Measurements from ENCODE around the gene DLGAP1. TPM values are rescaled to one million over a fixed set of nuclear protein-coding genes. Genes with fewer than 3 reads are reported as not detected.
A peak's percentile ranks its signal among the peaks of the same experiment; 100 is the strongest.

Gene DLGAP1
- total and polyA plus RNA-seq, 4 donors: 0.06 to 1.2 (median 0.17) TPM; not detected in 1

GRCh38 chr18:3919396-3920061 is 535.6 kb downstream of the DLGAP1 start:
- no peaks in the 10 kb centered on the region for H3K36me3 ChIP-seq (ENCODE audit: control insufficient read depth in 4 of 4, insufficient read depth in 3 of 4, low read depth in 1 of 4, low read length in 3 of 4)
- peaks cover 0 to 3% (median 0%) of the 10 kb centered on the region in 4 donors for H3K27me3 ChIP-seq (ENCODE audit: control insufficient read depth in 4 of 4, insufficient read depth in 4 of 4, low read length in 3 of 4)
- H3K27ac ChIP-seq (ENCODE audit: low read depth in 1 of 2, low read length in 2 of 2): no peak overlapping the region
- TF ChIP-seq, protein P1, sequence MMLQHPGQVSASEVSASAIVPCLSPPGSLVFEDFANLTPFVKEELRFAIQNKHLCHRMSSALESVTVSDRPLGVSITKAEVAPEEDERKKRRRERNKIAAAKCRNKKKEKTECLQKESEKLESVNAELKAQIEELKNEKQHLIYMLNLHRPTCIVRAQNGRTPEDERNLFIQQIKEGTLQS (IDR thresholded peaks at IDR 0.05): no peak
- TF ChIP-seq CTCF (IDR thresholded peaks at IDR 0.05; ENCODE audit: low read depth, low read length, missing input control) (no peak), FOXA1 (IDR thresholded peaks at IDR 0.05) (no peak), YY1 (IDR thresholded peaks at IDR 0.05) (no peak), FOXA2 (IDR thresholded peaks at IDR 0.05) (no peak), TAF1 (conservative IDR thresholded peaks at IDR 0.05) (no peak), GABPA (IDR thresholded peaks at IDR 0.05 in 1 of 2, conservative IDR thresholded peaks at IDR 0.05 in 1 of 2) (no peak), JUND (IDR thresholded peaks at IDR 0.05) (no peak), HNF4A (conservative IDR thresholded peaks at IDR 0.05) (no peak), SP1 (IDR thresholded peaks at IDR 0.05) (no peak), HNF4G (IDR thresholded peaks at IDR 0.05) (no peak), MAX (IDR thresholded peaks at IDR 0.05) (no peak), RXRA (IDR thresholded peaks at IDR 0.05) (no peak)
- TF ChIP-seq, protein P2, sequence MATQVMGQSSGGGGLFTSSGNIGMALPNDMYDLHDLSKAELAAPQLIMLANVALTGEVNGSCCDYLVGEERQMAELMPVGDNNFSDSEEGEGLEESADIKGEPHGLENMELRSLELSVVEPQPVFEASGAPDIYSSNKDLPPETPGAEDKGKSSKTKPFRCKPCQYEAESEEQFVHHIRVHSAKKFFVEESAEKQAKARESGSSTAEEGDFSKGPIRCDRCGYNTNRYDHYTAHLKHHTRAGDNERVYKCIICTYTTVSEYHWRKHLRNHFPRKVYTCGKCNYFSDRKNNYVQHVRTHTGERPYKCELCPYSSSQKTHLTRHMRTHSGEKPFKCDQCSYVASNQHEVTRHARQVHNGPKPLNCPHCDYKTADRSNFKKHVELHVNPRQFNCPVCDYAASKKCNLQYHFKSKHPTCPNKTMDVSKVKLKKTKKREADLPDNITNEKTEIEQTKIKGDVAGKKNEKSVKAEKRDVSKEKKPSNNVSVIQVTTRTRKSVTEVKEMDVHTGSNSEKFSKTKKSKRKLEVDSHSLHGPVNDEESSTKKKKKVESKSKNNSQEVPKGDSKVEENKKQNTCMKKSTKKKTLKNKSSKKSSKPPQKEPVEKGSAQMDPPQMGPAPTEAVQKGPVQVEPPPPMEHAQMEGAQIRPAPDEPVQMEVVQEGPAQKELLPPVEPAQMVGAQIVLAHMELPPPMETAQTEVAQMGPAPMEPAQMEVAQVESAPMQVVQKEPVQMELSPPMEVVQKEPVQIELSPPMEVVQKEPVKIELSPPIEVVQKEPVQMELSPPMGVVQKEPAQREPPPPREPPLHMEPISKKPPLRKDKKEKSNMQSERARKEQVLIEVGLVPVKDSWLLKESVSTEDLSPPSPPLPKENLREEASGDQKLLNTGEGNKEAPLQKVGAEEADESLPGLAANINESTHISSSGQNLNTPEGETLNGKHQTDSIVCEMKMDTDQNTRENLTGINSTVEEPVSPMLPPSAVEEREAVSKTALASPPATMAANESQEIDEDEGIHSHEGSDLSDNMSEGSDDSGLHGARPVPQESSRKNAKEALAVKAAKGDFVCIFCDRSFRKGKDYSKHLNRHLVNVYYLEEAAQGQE (IDR thresholded peaks at IDR 0.05): no peak
- TF ChIP-seq, protein P3, sequence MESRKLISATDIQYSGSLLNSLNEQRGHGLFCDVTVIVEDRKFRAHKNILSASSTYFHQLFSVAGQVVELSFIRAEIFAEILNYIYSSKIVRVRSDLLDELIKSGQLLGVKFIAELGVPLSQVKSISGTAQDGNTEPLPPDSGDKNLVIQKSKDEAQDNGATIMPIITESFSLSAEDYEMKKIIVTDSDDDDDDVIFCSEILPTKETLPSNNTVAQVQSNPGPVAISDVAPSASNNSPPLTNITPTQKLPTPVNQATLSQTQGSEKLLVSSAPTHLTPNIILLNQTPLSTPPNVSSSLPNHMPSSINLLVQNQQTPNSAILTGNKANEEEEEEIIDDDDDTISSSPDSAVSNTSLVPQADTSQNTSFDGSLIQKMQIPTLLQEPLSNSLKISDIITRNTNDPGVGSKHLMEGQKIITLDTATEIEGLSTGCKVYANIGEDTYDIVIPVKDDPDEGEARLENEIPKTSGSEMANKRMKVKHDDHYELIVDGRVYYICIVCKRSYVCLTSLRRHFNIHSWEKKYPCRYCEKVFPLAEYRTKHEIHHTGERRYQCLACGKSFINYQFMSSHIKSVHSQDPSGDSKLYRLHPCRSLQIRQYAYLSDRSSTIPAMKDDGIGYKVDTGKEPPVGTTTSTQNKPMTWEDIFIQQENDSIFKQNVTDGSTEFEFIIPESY (IDR thresholded peaks at IDR 0.05): no peak
- H3K9ac ChIP-seq (ENCODE audit: low read depth in 1 of 2, low read length in 2 of 2): no peak overlapping the region
- WGBS: 93% methylated on average over 2 of the region's 2 CpGs
- no peak for DNase-seq (ENCODE audit: low spot score)
- H3K4me1 ChIP-seq (ENCODE audit: control insufficient read depth in 4 of 4, insufficient read depth in 4 of 4, low read length in 3 of 4): no peaks in the 10 kb centered on the region
- no peaks in the 10 kb centered on the region for H3K9me3 ChIP-seq (ENCODE audit: control insufficient read depth in 4 of 4, low read length in 3 of 4)
- H3K4me3 ChIP-seq (ENCODE audit: low read depth in 1 of 3, low read length in 3 of 3): no peak overlapping the region

DNA sequence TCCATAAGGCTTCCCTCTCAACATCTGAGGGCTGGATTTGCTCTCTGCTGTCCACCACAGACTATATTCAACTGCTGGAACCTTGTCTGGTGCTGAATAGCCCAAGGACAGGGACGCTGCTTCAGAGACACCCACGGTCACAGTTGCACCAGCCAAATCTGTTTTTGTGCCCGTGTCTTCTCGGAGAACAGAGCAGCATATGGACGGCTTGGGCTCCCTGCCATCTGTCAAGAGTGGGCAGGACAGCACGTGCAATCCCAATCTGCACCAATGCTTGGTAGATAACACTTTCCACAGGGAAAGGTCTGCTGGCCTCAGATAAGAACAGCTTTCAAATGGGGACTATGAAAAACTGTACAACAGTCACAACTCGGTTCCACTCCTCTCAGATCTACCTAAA is 539.0 kb downstream of the DLGAP1 start:
- DNase-seq (ENCODE audit: low spot score): peak; percentile 41
- Histone ChIP-seq H3K36me3 (ENCODE audit: control insufficient read depth in 4 of 4, insufficient read depth in 3 of 4, low read depth in 1 of 4, low read length in 3 of 4) (no peaks in the 10 kb centered on the region), H3K4me1 (ENCODE audit: control insufficient read depth in 4 of 4, insufficient read depth in 4 of 4, low read length in 3 of 4) (no peaks in the 10 kb centered on the region), H3K9me3 (ENCODE audit: control insufficient read depth in 4 of 4, low read length in 3 of 4) (no peaks in the 10 kb centered on the region), H3K27ac (ENCODE audit: low read depth in 1 of 2, low read length in 2 of 2) (no peak overlapping the region), H3K27me3 (ENCODE audit: control insufficient read depth in 4 of 4, insufficient read depth in 4 of 4, low read length in 3 of 4) (peaks cover 0 to 7% (median 0%) of the 10 kb centered on the region in 4 donors), H3K9ac (ENCODE audit: low read depth in 1 of 2, low read length in 2 of 2) (no peak overlapping the region), H3K4me3 (ENCODE audit: low read depth in 1 of 3, low read length in 3 of 3) (no peak overlapping the region)
- 73% methylated on average over 7 of the region's 7 CpGs for WGBS
- TF ChIP-seq, protein P1 (IDR thresholded peaks at IDR 0.05): no peak
- no peak for TF ChIP-seq TAF1 (conservative IDR thresholded peaks at IDR 0.05)
- TF ChIP-seq FOXA1 (IDR thresholded peaks at IDR 0.05): no peak
- TF ChIP-seq GABPA (IDR thresholded peaks at IDR 0.05 in 1 of 2, conservative IDR thresholded peaks at IDR 0.05 in 1 of 2): no peak
- TF ChIP-seq MAX (IDR thresholded peaks at IDR 0.05): no peak
- TF ChIP-seq FOXA2 (IDR thresholded peaks at IDR 0.05): no peak
- TF ChIP-seq, protein P2 (IDR thresholded peaks at IDR 0.05): no peak
- TF ChIP-seq CTCF (IDR thresholded peaks at IDR 0.05; ENCODE audit: low read depth, low read length, missing input control): no peak
- TF ChIP-seq HNF4G (IDR thresholded peaks at IDR 0.05): no peak

All from liver (tissue), 9 donors.